Upper lobe of left lung (tissue), 6 donors: Measurements from ENCODE around the gene ERCC6. TPM values are rescaled to one million over a fixed set of nuclear protein-coding genes. Genes with fewer than 3 reads are reported as not detected.

ENCODE experiments used
- ATAC-seq, 2 donors: fragments of 200-7000 bp; cut with Tn5 transposase; one replicate each; pipeline ENCODE4 v1.9.1; 2022; ENCODE audit warnings: mild to moderate bottlenecking in 2 of 2, moderate library complexity in 2 of 2; ENCODE audit not compliant: low FRiP score in 2 of 2
- DNase-seq, 2 donors: peaks; one replicate each; pipeline ENCODE4 v3.0.0-alpha.2; 2019 to 2020
- H3K27ac ChIP-seq, 4 donors: fragments of 200-600 bp; sonication (generic); one replicate each; pipeline ENCODE4 v1.5.1; 2016 to 2019
- H3K27me3 ChIP-seq, 4 donors: fragments of 200-600 bp; sonication (generic); one replicate each; pipeline ENCODE4 v1.5.1; 2017 to 2019
- H3K36me3 ChIP-seq, 4 donors: fragments of 200-600 bp; sonication (generic); one replicate each; pipeline ENCODE4 v1.5.1; 2016 to 2019
- H3K4me1 ChIP-seq, 4 donors: fragments of 200-600 bp; sonication (generic); one replicate each; pipeline ENCODE4 v1.5.1; 2018 to 2019
- H3K4me3 ChIP-seq, 4 donors: fragments of 200-600 bp; sonication (generic); one replicate each; pipeline ENCODE4 v1.5.1; 2017 to 2019; ENCODE audit warnings: mild to moderate bottlenecking in 2 of 4, moderate library complexity in 1 of 4
- H3K9me3 ChIP-seq, 4 donors: fragments of 200-600 bp; sonication (generic); one replicate each; pipeline ENCODE4 v1.5.1; 2018 to 2019
- EP300 ChIP-seq, 4 donors: sonication (generic); formaldehyde crosslinking; IDR thresholded peaks; one replicate each; pipeline ENCODE4 v1.5.1; 2017; ENCODE audit warnings: antibody characterized with exemption in 4 of 4, control low read depth in 2 of 4
- POLR2A ChIP-seq, 4 donors: fragments of 450-650 bp; IDR thresholded peaks; one replicate each; pipeline ENCODE4 v1.5.1; 2016 to 2017; ENCODE audit warnings: antibody characterized with exemption in 4 of 4, mild to moderate bottlenecking in 2 of 4
- POLR2AphosphoS5 ChIP-seq, 2 donors: sonication (generic); formaldehyde crosslinking; IDR thresholded peaks; one replicate each; pipeline ENCODE4 v1.5.1; 2017; ENCODE audit warnings: antibody characterized with exemption in 2 of 2
- WGBS, 2 donors: methylation state at CpG; one replicate each; pipeline ENCODE4 v1.1.5; 2017 to 2018; 5-methylcytosine and 5-hydroxymethylcytosine counted together
- total RNA-seq, 6 donors: library from RNA; depleted of rRNA in 4 of 6; stranded (reverse); fragments of >200 nt in 4 of 6; gene quantifications; one replicate each; pipeline versions ENCODE4 v1.1.0 to v1.2.1, GENCODE V29; 2016 to 2021
- TF ChIP-seq, protein P1 (sequence below), 6 experiments: fragments of 450-650 bp in 4 of 6; fragments of 200-600 bp in 2 of 6; sonication (generic) in 2 of 6; IDR thresholded peaks; one replicate each; pipeline ENCODE4 v1.5.1; 2016 to 2019; ENCODE audit warnings: antibody characterized with exemption in 6 of 6
- donor health status: DM: no; HTN: no; CAD: no; lungs with moderate emphysema.
- donor health status: DM: no; HTN: yes; CAD: no; lungs with severe emphysema.

The ERCC6 gene
- total RNA-seq, 6 donors from 2014 or later: 8.4 to 30.4 (median 23.3) TPM

- WGBS, 2 donors: 90 to 91% methylated on average over 3 of the region's 3 CpGs
- no peaks in the 10 kb centered on the region for H3K9me3 ChIP-seq
- no peak overlapping the region for H3K27ac ChIP-seq
- no peaks in the 10 kb centered on the region for H3K27me3 ChIP-seq
- DNase-seq: no peak
- TF ChIP-seq EP300 (IDR thresholded peaks at IDR 0.05): no peak
- TF ChIP-seq, protein P1, sequence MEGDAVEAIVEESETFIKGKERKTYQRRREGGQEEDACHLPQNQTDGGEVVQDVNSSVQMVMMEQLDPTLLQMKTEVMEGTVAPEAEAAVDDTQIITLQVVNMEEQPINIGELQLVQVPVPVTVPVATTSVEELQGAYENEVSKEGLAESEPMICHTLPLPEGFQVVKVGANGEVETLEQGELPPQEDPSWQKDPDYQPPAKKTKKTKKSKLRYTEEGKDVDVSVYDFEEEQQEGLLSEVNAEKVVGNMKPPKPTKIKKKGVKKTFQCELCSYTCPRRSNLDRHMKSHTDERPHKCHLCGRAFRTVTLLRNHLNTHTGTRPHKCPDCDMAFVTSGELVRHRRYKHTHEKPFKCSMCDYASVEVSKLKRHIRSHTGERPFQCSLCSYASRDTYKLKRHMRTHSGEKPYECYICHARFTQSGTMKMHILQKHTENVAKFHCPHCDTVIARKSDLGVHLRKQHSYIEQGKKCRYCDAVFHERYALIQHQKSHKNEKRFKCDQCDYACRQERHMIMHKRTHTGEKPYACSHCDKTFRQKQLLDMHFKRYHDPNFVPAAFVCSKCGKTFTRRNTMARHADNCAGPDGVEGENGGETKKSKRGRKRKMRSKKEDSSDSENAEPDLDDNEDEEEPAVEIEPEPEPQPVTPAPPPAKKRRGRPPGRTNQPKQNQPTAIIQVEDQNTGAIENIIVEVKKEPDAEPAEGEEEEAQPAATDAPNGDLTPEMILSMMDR (IDR thresholded peaks at IDR 0.05): no peak
- H3K4me3 ChIP-seq: no peak overlapping the region
- no peak for ATAC-seq
- no peaks in the 10 kb centered on the region for H3K36me3 ChIP-seq
- H3K4me1 ChIP-seq: no peaks in the 10 kb centered on the region
These were observed 39.5 kb upstream of the ERCC6 start for GRCh38 chr10:49578392-49578791.

GRCh38 chr10:49577182-49577925 is 38.4 kb upstream of the ERCC6 start:
- no peaks in the 10 kb centered on the region for H3K4me1 ChIP-seq
- WGBS, 2 donors: 66 to 81% methylated on average over 2 of the region's 2 CpGs
- no peaks in the 10 kb centered on the region for H3K36me3 ChIP-seq
- no peaks in the 10 kb centered on the region for H3K9me3 ChIP-seq
- ATAC-seq: no peak
- H3K27ac ChIP-seq: no peak overlapping the region
- H3K27me3 ChIP-seq: no peaks in the 10 kb centered on the region
- TF ChIP-seq, protein P1 (IDR thresholded peaks at IDR 0.05): no peak
- TF ChIP-seq POLR2AphosphoS5 (IDR thresholded peaks at IDR 0.05) (no peak), POLR2A (IDR thresholded peaks at IDR 0.05) (no peak), EP300 (IDR thresholded peaks at IDR 0.05) (no peak)
- no peak overlapping the region for H3K4me3 ChIP-seq
- no peak for DNase-seq

GRCh38 chr10:49575489-49576072 is 36.7 kb upstream of the ERCC6 start:
- no peaks in the 10 kb centered on the region for H3K4me1 ChIP-seq
- H3K36me3 ChIP-seq: no peaks in the 10 kb centered on the region
- no peak overlapping the region for H3K27ac ChIP-seq
- no peak overlapping the region for H3K4me3 ChIP-seq
- ATAC-seq: no peak
- no peaks in the 10 kb centered on the region for H3K27me3 ChIP-seq
- no peaks in the 10 kb centered on the region for H3K9me3 ChIP-seq
- TF ChIP-seq, protein P1 (IDR thresholded peaks at IDR 0.05): no peak
- TF ChIP-seq POLR2A (IDR thresholded peaks at IDR 0.05): no peak
- no peak for TF ChIP-seq EP300 (IDR thresholded peaks at IDR 0.05)
- DNase-seq: no peak
- 84% methylated on average over 11 of the region's 11 CpGs for WGBS, 2 donors

DNA sequence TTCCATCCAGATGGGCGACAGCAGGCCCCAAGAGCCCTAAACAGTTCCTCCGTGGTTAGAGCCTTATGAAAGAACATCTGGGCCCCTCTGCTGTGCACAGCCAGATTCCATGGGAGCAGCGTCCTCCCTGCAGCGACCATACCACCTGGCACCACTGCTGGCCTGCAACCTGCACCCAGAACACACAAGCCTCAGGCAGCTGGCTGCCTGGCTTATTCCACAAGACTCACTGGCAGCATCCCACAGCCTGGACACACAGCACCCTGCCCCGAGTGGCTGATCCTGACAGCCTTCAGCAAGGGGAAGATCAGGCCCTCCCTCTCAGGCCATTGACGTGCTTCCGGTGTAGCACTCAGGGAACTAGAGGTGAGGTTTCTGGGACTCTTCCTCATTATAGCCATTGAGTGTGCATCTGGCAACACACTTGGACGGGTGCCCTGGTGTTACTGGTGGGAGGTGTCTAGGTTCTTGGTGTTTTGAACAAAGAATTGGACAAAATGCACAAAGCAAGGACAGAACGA is 33.7 kb upstream of the ERCC6 start:
- no peak overlapping the region for H3K4me3 ChIP-seq
- H3K4me1 ChIP-seq: no peaks in the 10 kb centered on the region
- no peaks in the 10 kb centered on the region for H3K9me3 ChIP-seq
- H3K27me3 ChIP-seq: no peaks in the 10 kb centered on the region
- no peak overlapping the region for H3K27ac ChIP-seq
- DNase-seq (peak in 1 of 2 donors; percentile 30), ATAC-seq (no peak)
- WGBS, 2 donors: 72 to 78% methylated on average over 5 to 9 of the region's 9 CpGs
- no peaks in the 10 kb centered on the region for H3K36me3 ChIP-seq
- TF ChIP-seq POLR2AphosphoS5 (IDR thresholded peaks at IDR 0.05) (no peak), EP300 (IDR thresholded peaks at IDR 0.05) (no peak)
- TF ChIP-seq, protein P1 (IDR thresholded peaks at IDR 0.05): no peak
